Measurements from ENCODE around the gene WIPF1. TPM values are rescaled to one million over a fixed set of nuclear protein-coding genes. Genes with fewer than 3 reads are reported as not detected.

WIPF1 gene
- total RNA-seq, 1 donor from 2014 or later, result 2.7 TPM

DNA sequence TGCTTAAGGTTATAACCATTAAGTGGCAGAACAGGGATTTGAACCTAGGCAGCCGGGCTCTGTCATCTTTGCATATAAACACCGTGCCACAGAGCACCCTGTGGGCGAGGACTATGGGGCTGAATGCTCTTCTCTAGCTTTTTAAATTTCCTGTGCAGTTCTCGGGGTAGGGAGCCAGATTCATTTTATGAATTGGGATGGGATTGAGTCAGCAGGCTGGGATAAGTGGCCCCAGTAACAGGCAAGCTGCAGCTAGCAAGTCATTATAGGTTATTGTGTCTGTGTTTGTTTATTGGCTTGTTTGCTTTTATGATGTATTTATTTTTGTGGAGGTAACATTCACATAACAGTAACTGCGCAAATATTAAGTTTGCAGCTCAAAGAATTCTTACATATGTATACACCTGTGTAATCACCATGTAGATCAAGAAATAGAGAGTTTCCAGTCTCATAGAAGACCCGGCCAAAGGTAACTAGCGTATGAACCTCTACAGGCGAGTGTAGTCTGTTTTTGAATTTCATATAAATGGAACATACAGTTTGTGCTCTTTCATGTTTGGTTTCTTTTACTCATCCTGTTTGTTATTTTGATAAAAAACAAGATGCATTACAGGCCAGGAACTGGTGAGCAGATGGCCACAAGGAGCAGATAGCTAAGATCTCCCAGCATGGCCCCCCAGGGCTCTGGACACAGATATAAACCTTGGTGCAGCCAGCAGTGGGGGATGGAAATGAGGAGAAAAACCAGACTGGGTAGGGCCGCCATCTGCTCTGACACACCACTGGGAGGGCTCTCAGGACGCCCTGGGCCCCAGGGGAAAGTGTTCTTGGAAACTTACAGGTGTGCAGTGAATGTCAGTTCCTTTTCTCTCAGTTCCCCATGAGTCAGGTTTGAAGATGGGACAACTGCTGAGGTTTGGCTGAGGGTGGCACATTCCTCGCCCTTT lies 61.6 kb downstream of the WIPF1 start:
- DNase-seq, result no peak

GRCh38 chr2:174535083-174535482 lies 62.5 kb downstream of the WIPF1 start:
- no peak for DNase-seq

- no peak for DNase-seq
Observed at GRCh38 chr2:174529916-174530315, 67.7 kb downstream of the WIPF1 start.

DNA sequence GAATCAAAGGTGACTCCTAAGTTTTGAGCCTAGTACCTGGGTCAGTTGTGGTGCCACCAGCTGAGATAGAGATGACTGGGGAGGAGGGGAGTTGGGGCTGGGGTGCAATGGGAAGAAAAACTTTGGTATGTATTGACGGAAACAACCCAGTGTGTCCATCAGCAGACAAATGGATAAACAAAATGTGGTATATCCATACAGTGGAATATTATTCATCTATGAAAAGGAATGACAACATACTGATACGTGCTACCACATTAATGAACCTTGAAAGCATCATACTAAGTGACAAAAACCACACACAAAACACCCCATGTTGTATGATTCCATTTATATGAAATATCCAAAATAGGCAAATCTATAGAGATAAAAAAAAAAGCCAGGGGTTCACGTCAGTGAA lies 69.6 kb downstream of the WIPF1 start:
- DNase-seq, result no peak

DNA sequence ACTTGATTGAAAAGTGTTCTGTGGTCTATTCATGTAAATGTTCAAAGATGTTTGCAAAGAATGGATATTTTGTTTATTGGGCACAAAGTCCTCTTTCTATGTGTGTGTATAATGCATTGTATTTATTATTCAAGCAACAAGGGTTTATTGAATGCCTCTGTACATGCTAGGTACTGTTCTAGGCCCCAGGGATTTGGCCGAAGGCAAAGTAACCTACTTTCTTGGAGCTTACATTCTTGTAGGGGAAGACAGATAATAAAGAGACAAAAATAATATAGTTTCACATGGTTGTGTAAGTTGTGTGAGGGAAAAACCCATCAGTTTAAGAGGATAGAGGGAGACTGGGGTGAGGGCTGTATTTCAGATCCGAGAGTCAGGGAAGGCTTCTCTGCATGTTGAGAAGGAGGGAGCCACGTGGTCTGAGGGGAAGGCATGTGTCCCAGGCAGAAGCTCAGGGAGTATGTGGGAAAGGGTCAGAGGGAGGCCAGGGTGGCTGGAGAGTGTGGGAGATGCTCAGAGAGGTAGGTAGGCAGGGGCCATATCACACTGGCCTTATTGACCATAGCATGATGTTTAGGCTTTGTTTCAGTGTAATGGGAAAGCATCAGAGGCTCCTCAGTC lies 70.4 kb downstream of the WIPF1 start:
- no peak for DNase-seq

DNA sequence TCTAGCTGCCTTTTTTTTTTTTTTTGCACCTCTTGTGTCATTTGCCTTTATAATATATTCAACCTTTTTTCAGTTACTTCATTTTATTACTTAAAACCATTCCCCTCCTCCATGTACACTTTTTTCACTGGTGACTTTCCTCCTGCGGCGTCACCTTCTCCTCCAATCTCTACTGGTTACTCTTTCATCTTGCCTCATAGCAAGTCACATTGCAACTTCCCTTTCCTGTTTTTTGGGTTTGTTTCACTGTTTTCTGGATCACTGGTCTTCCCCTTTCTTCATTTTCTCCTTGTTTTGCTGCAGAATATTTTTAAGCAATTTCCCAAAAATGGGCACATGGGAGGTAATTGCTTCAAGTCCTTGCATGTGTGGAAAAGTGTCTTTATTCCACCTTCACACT lies 73.1 kb downstream of the WIPF1 start:
- no peak for DNase-seq

- no peak for DNase-seq
Observed at GRCh38 chr2:174522553-174522952, 75.1 kb downstream of the WIPF1 start.

DNA sequence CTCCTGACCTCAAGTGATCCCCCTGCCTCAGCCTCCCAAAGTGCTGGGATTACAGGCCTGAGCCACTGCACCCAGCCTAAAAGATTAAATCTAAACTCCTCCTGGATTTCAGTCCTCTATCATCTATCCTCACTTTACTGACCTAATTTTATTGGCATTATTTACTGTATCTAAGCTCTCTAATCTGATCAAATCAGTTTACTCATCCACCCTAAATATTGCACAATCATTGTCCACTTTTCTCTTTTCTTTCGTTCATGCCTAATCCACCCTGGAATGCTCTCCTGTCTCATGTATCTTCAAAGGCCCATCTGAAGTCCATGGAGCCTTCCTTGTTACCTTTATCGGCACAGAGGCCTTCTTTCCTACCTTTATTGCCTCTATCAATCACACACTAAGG lies 79.2 kb downstream of the WIPF1 start:
- DNase-seq, result no peak

DNA sequence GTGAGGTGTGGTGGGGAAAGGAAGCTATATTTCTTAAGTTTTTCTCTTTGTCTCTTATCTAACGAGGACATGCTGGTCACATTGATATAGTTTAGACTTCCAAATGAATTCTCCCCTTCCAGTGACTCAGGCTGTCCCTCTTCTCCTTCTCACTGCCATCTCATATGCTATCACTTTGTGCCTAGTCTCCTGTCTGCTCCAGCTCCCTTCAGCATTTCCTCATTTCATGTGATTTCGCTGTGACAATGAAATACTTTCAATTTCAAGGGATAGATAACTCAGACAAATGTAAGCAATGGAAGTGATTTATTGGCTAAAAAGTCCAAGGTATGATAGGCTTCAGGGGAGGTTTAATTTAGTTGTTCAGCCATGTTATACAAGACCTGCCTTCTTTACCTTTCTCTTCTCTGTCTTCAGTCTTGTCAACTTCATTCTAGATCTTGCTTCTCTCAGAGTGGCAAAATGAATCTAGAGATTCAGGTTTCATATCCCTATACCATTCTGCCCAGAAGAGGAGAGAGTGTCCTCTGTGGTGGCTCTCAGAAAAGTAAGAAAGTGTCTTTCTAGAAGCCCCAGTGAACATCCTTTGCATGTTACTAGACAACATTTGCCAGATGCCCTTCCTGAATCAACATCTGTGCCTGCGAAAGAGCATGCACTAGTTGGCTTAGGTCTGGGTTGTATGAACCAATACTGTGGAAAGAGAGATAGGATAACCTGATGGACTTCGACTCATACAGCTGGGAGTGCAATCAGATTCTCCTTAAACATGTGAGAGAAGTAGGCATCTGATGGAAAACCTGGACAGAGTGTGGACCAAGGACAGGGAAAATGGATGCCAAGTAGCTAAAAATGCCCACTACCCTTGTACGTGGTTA lies 80.9 kb downstream of the WIPF1 start:
- no peak for DNase-seq

GRCh38 chr2:174512345-174512744 lies 85.3 kb downstream of the WIPF1 start:
- DNase-seq, result no peak

- no peak for DNase-seq
Observed at GRCh38 chr2:174511580-174512260, 85.9 kb downstream of the WIPF1 start.

GRCh38 chr2:174510583-174511189 lies 86.9 kb downstream of the WIPF1 start:
- no peak for DNase-seq

Small RNA genes within 50 kb of the gene (small RNA-seq; reads per million reads assigned to genes)
- gene RNU6-5P, result not detected

Other genes with a start within 250 kb of the WIPF1 start
- 54.0 TPM for gene SCRN3, start 202.1 kb downstream of the WIPF1 start, total RNA-seq
- 15.6 TPM for gene GPR155, start 110.8 kb downstream of the WIPF1 start, total RNA-seq
- gene CHRNA1, start 166.7 kb upstream of the WIPF1 start, total RNA-seq, result not detected

Data from occipital lobe (tissue), 3 donors.